Measurements from ENCODE around the gene DCAF4L1. TPM values are rescaled to one million over a fixed set of nuclear protein-coding genes. Genes with fewer than 3 reads are reported as not detected.
A peak's percentile ranks its signal among the peaks of the same experiment; 100 is the strongest.

DCAF4L1 gene, protein sequence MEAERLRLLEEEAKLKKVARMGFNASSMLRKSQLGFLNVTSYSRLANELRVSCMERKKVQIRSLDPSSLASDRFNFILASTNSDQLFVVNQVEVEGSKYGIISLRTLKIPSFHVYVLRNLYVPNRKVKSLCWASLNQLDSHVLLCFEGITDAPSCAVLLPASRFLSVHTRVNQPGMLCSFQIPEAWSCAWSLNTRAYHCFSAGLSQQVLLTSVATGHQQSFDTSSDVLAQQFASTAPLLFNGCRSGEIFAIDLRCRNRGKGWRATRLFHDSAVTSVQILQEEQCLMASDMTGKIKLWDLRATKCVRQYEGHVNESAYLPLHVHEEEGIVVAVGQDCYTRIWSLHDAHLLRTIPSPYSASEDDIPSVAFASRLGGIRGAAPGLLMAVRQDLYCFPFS
- total RNA-seq (under 1 TPM; 0.36 to 0.48 TPM), polyA plus RNA-seq (under 1 TPM; 0.05 to 0.25 TPM)
- long read RNA-seq, donor 1, result 0 reads
- long read RNA-seq, donor 2, result 0 reads

DNA sequence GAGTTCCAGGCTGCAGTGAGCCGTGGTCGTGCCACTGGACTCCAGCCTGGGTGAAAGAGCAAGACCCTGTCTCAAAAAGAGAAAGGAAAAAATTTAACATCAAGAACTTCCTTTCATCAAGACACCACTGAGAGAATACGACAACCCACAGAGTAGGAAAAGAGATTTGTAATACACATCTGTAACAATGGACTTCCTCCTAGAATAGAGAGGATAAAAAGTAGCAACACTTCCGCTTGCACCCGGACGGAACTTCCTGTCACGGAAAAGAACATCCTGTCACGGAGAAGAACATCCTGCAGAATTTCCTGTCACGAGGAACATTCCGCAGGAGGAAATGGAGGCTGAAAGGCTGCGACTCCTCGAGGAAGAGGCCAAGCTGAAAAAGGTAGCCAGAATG is at the start of gene DCAF4L1:
Gene DCAF4L1 (plus strand): TSS at position 301 of the 400 bp plus-strand sequence. CDS start 37 bp downstream, at position 338.
- intact Hi-C loops (cut with DNase I), result no loop called here
- H3K36me3 ChIP-seq (ENCODE audit: control insufficient read depth in 1 of 2, insufficient read depth in 2 of 2, low read length in 1 of 2), result no peaks in the 10 kb centered on the region
- H3K4me1 ChIP-seq (ENCODE audit: control insufficient read depth in 1 of 2, insufficient read depth in 2 of 2, low read length in 2 of 2), result no peaks in the 10 kb centered on the region
- 95% methylated on average over 12 of the region's 12 CpGs for WGBS, 2 donors
- H3K4me3 ChIP-seq (ENCODE audit: low read length in 2 of 2), result no peak within 1 kb of the TSS
- ATAC-seq (ENCODE audit: low FRiP score), result no peak
- no peak within 1 kb of the TSS for H3K27ac ChIP-seq (ENCODE audit: low read depth in 1 of 2, low read length in 2 of 2)
- H3K9me3 ChIP-seq (ENCODE audit: control insufficient read depth, low read length), result no peaks in the 10 kb centered on the region
- no peak for DNase-seq
- H3K27me3 ChIP-seq (ENCODE audit: control insufficient read depth in 1 of 2, insufficient read depth in 2 of 2, low read length in 1 of 2), result no peaks in the 10 kb centered on the region

DNA sequence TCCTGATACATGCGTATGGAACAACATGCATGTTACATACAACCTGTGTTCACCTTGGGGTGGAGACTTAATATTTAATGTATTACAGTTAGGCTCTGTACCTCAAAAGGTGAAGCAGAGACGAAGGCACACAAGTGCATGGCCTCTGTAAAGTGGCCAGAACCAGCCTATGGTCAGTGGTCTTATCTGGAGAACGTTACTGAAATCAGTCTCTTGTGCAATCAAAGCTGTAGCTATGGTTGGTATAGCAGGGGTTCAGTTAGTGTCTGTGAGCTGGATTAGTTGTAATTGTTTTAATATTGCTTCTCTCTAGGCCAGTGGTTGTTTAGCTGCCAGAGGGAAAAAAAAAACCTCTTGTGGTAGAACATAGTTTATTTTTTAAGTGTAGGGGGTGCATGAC is 48.6 kb upstream of the DCAF4L1 start:
- WGBS, 2 donors, result 71 to 73% methylated on average over 3 of the region's 3 CpGs
- no peak overlapping the region for H3K27ac ChIP-seq (ENCODE audit: low read depth in 1 of 2, low read length in 2 of 2)
- no peaks in the 10 kb centered on the region for H3K4me1 ChIP-seq (ENCODE audit: control insufficient read depth in 1 of 2, insufficient read depth in 2 of 2, low read length in 2 of 2)
- intact Hi-C loops (cut with DNase I), result no loop called here
- H3K9me3 ChIP-seq (ENCODE audit: control insufficient read depth, low read length), result no peaks in the 10 kb centered on the region
- ATAC-seq (ENCODE audit: low FRiP score) (no peak), DNase-seq (no peak)
- no peak overlapping the region for H3K4me3 ChIP-seq (ENCODE audit: low read length in 2 of 2)
- no peaks in the 10 kb centered on the region for H3K27me3 ChIP-seq (ENCODE audit: control insufficient read depth in 1 of 2, insufficient read depth in 2 of 2, low read length in 1 of 2)
- H3K36me3 ChIP-seq (ENCODE audit: control insufficient read depth in 1 of 2, insufficient read depth in 2 of 2, low read length in 1 of 2), result no peaks in the 10 kb centered on the region

DNA sequence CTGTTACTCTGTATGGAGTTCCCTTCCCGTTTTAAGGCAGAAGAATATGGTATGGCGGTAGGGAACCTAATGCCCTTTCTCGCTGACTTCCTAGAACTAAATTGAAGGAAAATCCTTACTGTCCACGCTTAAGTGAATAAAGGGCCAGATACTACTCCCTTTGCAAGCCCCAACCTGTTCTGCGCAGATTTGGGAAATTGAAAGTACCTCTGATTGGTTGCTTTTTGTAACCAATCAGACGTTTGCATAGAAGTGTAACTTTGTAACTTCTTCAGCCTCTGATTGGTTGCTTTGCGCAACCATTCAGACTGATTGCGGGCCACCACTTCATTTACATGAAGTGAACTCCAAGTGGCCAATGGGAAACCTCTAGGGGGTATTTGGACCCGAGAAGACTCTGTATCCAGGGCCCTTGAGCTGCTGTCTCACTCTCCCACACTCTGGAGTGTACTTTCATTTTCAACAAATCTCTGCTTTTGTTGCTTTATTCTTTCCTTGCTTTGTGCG is 47.5 kb upstream of the DCAF4L1 start:
- H3K27ac ChIP-seq (ENCODE audit: low read depth in 1 of 2, low read length in 2 of 2), result no peak overlapping the region

DNA sequence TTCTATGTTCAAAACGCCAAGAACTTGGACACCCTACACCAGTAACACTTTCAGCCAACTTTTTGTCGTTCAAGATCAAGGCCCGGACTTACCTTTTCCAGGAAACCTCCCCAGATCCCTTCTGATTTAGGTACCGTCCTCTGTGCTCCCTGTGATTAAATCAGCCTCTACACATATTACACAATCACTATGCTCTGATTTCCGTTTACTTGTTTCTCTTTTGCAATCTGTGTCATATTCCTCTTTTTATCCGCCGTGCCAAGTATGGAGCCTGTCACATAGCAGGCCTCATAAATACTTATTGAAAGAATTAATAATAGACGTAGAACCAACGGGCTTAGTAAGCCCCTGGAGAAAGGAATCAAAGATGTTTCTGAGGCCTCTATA is 47.0 kb upstream of the DCAF4L1 start:
- WGBS, 2 donors, result 88 to 89% methylated on average over 9 of the region's 9 CpGs
- intact Hi-C loops (cut with DNase I), result loop anchor here in 1 of 2 donors (2.0 kb wide), 1 partner anchor 56 kb away; the partner anchor contains the start of gene SLC30A9
- Histone ChIP-seq H3K36me3 (ENCODE audit: control insufficient read depth in 1 of 2, insufficient read depth in 2 of 2, low read length in 1 of 2) (peaks cover 0 to 2% of the 10 kb centered on the region in 2 donors), H3K27me3 (ENCODE audit: control insufficient read depth in 1 of 2, insufficient read depth in 2 of 2, low read length in 1 of 2) (no peaks in the 10 kb centered on the region), H3K9me3 (ENCODE audit: control insufficient read depth, low read length) (no peaks in the 10 kb centered on the region), H3K4me1 (ENCODE audit: control insufficient read depth in 1 of 2, insufficient read depth in 2 of 2, low read length in 2 of 2) (peaks cover 0 to 3% of the 10 kb centered on the region in 2 donors), H3K27ac (ENCODE audit: low read depth in 1 of 2, low read length in 2 of 2) (no peak overlapping the region), H3K4me3 (ENCODE audit: low read length in 2 of 2) (peak overlapping the region in 1 of 2 donors; percentile 6)
- ATAC-seq (ENCODE audit: low FRiP score), result no peak
- DNase-seq, result no peak

More for the DNA sequence above, 47.5 kb upstream of the DCAF4L1 start:
- ATAC-seq (ENCODE audit: low FRiP score) (no peak), DNase-seq (peak in 1 of 2 donors; percentile 59)
- peaks cover 0 to under 1% of the 10 kb centered on the region in 2 donors for H3K4me1 ChIP-seq (ENCODE audit: control insufficient read depth in 1 of 2, insufficient read depth in 2 of 2, low read length in 2 of 2)
- H3K27me3 ChIP-seq (ENCODE audit: control insufficient read depth in 1 of 2, insufficient read depth in 2 of 2, low read length in 1 of 2), result no peaks in the 10 kb centered on the region
- intact Hi-C loops (cut with DNase I), result loop anchor here in 1 of 2 donors (2.0 kb wide), 1 partner anchor 57 kb away; the partner anchor contains the start of gene SLC30A9
- 92 to 93% methylated on average over 10 of the region's 10 CpGs for WGBS, 2 donors
- no peaks in the 10 kb centered on the region for H3K9me3 ChIP-seq (ENCODE audit: control insufficient read depth, low read length)
- H3K4me3 ChIP-seq (ENCODE audit: low read length in 2 of 2), result no peak overlapping the region
- H3K36me3 ChIP-seq (ENCODE audit: control insufficient read depth in 1 of 2, insufficient read depth in 2 of 2, low read length in 1 of 2), result peaks cover 0 to under 1% of the 10 kb centered on the region in 2 donors

DNA sequence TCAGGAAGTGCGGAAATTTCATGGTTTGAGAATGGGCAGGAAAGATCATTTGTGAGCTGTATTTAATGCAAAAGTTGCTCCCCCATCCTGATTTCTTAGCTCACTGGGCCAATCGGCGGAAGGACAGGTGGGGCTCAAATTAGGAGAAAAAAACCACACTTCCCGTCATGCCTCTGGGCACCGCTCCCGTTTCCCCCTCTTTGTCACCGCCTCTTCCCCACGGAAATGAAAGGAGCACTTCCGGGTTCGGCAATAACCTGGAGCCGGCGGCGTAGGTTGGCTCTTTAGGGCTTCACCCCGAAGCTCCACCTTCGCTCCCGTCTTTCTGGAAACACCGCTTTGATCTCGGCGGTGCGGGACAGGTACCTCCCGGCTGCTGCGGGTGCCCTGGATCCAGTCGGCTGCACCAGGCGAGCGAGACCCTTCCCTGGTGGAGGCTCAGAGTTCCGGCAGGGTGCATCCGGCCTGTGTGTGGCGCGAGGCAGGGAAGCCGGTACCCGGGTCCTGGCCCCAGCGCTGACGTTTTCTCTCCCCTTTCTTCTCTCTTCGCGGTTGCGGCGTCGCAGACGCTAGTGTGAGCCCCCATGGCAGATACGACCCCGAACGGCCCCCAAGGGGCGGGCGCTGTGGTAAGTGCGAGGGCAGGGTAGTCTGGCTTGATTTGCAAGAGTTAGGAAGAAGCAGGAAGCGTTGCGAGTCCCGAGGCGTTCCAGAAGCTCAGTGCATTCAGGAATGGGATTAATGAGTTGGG is 46.5 kb upstream of the DCAF4L1 start, which contains the start of gene TMEM33:
Gene TMEM33 (plus strand): TSS at position 529 of the 751 bp plus-strand sequence. CDS start 56 bp downstream, at position 585.
- H3K27me3 ChIP-seq (ENCODE audit: control insufficient read depth in 1 of 2, insufficient read depth in 2 of 2, low read length in 1 of 2), result no peaks in the 10 kb centered on the region
- DNase-seq (peak; percentile 90 to 94), ATAC-seq (ENCODE audit: low FRiP score) (peak; percentile 93)
- 1% methylated on average over 45 to 49 of the region's 49 CpGs for WGBS, 2 donors
- H3K4me3 ChIP-seq (ENCODE audit: low read length in 2 of 2), result peak within 1 kb of the TSS; percentile 39 to 67
- H3K27ac ChIP-seq (ENCODE audit: low read depth in 1 of 2, low read length in 2 of 2), result peak within 1 kb of the TSS in 1 of 2 donors; percentile 53
- no peaks in the 10 kb centered on the region for H3K9me3 ChIP-seq (ENCODE audit: control insufficient read depth, low read length)
- peaks cover 0 to 2% of the 10 kb centered on the region in 2 donors for H3K36me3 ChIP-seq (ENCODE audit: control insufficient read depth in 1 of 2, insufficient read depth in 2 of 2, low read length in 1 of 2)
- intact Hi-C loops (cut with DNase I), result loop anchor here in 1 of 2 donors (2.0 kb wide), 1 partner anchor 56 kb away; the partner anchor contains the start of gene SLC30A9
- H3K4me1 ChIP-seq (ENCODE audit: control insufficient read depth in 1 of 2, insufficient read depth in 2 of 2, low read length in 2 of 2), result peaks cover 0 to 3% of the 10 kb centered on the region in 2 donors

DNA sequence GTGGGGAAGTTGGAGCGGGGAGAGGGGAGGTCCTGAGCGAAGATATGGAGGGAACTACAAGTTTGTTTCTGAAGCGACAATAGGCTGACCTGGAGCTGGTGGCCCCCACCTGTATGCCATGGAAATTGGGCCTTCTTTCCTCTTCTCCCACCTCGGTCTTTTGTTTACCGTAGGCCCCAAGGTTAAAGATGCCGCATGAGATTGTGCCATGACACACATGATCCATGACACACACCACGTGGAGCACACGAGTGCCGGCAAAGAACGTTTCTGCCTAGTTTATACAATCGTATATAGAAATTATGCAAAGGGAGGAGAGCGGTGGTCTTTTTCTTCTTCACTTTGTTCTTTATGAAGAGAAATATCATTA is 45.9 kb upstream of the DCAF4L1 start:
- 2 to 3% methylated on average over 12 of the region's 12 CpGs for WGBS, 2 donors
- peak; percentile 15 for ATAC-seq (ENCODE audit: low FRiP score)

DNA sequence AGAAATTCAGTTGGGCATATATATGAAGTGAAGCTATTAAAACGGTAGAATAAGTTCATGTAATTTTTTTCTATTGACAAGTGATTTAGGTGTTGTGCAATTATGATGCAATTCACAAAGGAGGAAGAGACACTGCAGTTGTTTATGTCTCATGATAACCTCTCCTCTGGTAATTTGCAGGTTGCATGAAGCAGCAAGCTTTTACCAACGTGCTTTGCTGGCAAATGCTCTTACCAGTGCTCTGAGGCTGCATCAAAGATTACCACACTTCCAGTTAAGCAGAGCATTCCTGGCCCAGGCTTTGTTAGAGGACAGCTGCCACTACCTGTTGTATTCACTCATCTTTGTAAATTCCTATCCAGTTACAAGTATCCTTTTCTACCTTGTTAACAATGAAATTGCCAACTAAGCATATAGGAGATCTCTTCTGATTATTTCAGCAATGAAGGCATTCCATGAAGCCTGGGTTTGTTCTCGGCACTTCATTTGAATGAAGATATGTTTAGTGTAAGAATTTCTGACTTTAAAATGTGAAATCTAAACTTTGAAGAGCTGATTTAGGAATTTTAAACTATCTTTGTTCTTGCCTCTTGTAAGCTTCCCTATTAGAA is 42.4 kb upstream of the DCAF4L1 start:
- Histone ChIP-seq H3K27ac (ENCODE audit: low read depth in 1 of 2, low read length in 2 of 2) (no peak overlapping the region), H3K9me3 (ENCODE audit: control insufficient read depth, low read length) (no peaks in the 10 kb centered on the region), H3K36me3 (ENCODE audit: control insufficient read depth in 1 of 2, insufficient read depth in 2 of 2, low read length in 1 of 2) (peaks cover 0 to 2% of the 10 kb centered on the region in 2 donors), H3K27me3 (ENCODE audit: control insufficient read depth in 1 of 2, insufficient read depth in 2 of 2, low read length in 1 of 2) (no peaks in the 10 kb centered on the region), H3K4me1 (ENCODE audit: control insufficient read depth in 1 of 2, insufficient read depth in 2 of 2, low read length in 2 of 2) (peaks cover 0 to 3% of the 10 kb centered on the region in 2 donors), H3K4me3 (ENCODE audit: low read length in 2 of 2) (no peak overlapping the region)
- intact Hi-C loops (cut with DNase I), result no loop called here
- 74 to 84% methylated on average over 3 of the region's 3 CpGs for WGBS, 2 donors
- DNase-seq (no peak), ATAC-seq (ENCODE audit: low FRiP score) (no peak)

More for the DNA sequence above, 45.9 kb upstream of the DCAF4L1 start:
- Histone ChIP-seq H3K27me3 (ENCODE audit: control insufficient read depth in 1 of 2, insufficient read depth in 2 of 2, low read length in 1 of 2) (no peaks in the 10 kb centered on the region), H3K36me3 (ENCODE audit: control insufficient read depth in 1 of 2, insufficient read depth in 2 of 2, low read length in 1 of 2) (peaks cover 0 to 2% of the 10 kb centered on the region in 2 donors), H3K9me3 (ENCODE audit: control insufficient read depth, low read length) (no peaks in the 10 kb centered on the region), H3K4me1 (ENCODE audit: control insufficient read depth in 1 of 2, insufficient read depth in 2 of 2, low read length in 2 of 2) (peaks cover 0 to 3% of the 10 kb centered on the region in 2 donors), H3K27ac (ENCODE audit: low read depth in 1 of 2, low read length in 2 of 2) (no peak overlapping the region), H3K4me3 (ENCODE audit: low read length in 2 of 2) (peak overlapping the region; percentile 39 to 67)
- no peak for DNase-seq
- intact Hi-C loops (cut with DNase I), result loop anchor here in 1 of 2 donors (2.0 kb wide), 1 partner anchor 55 kb away; the partner anchor contains the start of gene SLC30A9

DNA sequence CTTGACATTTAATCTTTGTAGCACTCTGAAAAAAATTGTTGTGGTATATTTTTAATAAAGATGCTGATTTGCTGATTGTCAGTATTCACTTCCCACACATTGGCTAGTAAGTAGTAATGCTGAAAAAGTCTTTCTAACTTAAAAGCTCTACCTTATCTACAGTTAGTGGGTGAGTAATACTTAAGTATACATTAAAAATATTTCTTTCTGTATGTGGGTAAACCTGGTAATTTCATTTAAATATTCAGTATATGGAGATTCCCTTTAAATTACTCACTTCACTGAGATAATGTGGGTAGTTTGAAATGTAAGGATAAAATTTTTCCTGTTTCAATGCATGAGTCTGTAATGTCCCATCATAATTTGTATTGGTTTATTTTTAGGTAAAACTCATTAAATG is 40.7 kb upstream of the DCAF4L1 start:
- ATAC-seq (ENCODE audit: low FRiP score), result no peak
- peaks cover 0 to 2% of the 10 kb centered on the region in 2 donors for H3K36me3 ChIP-seq (ENCODE audit: control insufficient read depth in 1 of 2, insufficient read depth in 2 of 2, low read length in 1 of 2)
- intact Hi-C loops (cut with DNase I), result no loop called here

More for the DNA sequence above, 40.7 kb upstream of the DCAF4L1 start:
- no peak for DNase-seq
- Histone ChIP-seq H3K27ac (ENCODE audit: low read depth in 1 of 2, low read length in 2 of 2) (no peak overlapping the region), H3K4me1 (ENCODE audit: control insufficient read depth in 1 of 2, insufficient read depth in 2 of 2, low read length in 2 of 2) (peaks cover 0 to 3% of the 10 kb centered on the region in 2 donors), H3K9me3 (ENCODE audit: control insufficient read depth, low read length) (no peaks in the 10 kb centered on the region), H3K4me3 (ENCODE audit: low read length in 2 of 2) (no peak overlapping the region), H3K27me3 (ENCODE audit: control insufficient read depth in 1 of 2, insufficient read depth in 2 of 2, low read length in 1 of 2) (no peaks in the 10 kb centered on the region)
